BLaER1 (cell line): ENCODE results near the gene NDUFS2.

Source experiments
- H3K27ac ChIP-seq: shearing (Covaris generic); formaldehyde crosslinking; 2 replicates; pipeline ENCODE4 v1.8.1; 2022
- H3K27me3 ChIP-seq: shearing (Covaris generic); formaldehyde crosslinking; 2 replicates; pipeline ENCODE4 v1.8.1; 2022
- H3K36me3 ChIP-seq: shearing (Covaris generic); formaldehyde crosslinking; 2 replicates; pipeline ENCODE4 v1.8.1; 2022
- H3K4me1 ChIP-seq: shearing (Covaris generic); formaldehyde crosslinking; 2 replicates; pipeline ENCODE4 v1.8.1; 2022
- H3K4me2 ChIP-seq: shearing (Covaris generic); formaldehyde crosslinking; 2 replicates; pipeline ENCODE4 v1.8.1; 2022
- H3K4me3 ChIP-seq: shearing (Covaris generic); formaldehyde crosslinking; 2 replicates; pipeline ENCODE4 v1.8.1; 2022
- H3K9ac ChIP-seq: shearing (Covaris generic); formaldehyde crosslinking; 2 replicates; pipeline ENCODE4 v1.8.1; 2022
- H3K9me3 ChIP-seq: shearing (Covaris generic); formaldehyde crosslinking; 2 replicates; pipeline ENCODE4 v1.8.1; 2022
- H4K20me1 ChIP-seq: shearing (Covaris generic); formaldehyde crosslinking; 2 replicates; pipeline ENCODE4 v1.8.1; 2022
- Cebpa-rat ChIP-seq: shearing (Covaris generic); IDR thresholded peaks from 2 replicates; pipeline ENCODE4 v1.8.1; 2022

NDUFS2 gene

DNA sequence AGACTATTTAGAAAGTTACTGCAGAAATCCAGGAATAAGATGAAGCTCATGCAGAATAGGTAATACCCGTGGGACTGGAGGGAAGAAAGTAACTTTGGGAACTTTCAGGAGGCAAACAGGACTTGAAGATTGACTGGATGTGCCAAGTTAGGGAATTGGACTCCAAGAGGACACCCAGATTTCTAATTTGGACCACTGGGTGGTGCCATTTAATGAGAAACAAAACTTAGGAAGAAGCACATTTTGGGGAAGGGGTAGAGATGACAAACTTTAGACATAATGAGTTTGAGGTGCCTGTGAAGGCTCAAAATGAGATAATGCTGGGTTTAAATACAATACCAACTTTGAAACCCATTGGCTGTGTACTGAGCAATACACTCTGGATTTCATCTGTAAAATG, 21.5 kb upstream of the NDUFS2 start:
- H3K4me3 ChIP-seq = no peak overlapping the region
- no peak overlapping the region for H3K27ac ChIP-seq
- H3K9ac ChIP-seq = no peak overlapping the region
- peaks cover 13% of the 10 kb centered on the region; the same call in 1 of the 2 replicates for H4K20me1 ChIP-seq
- peaks cover 87% of the 10 kb centered on the region for H3K4me1 ChIP-seq
- peaks cover 6% of the 10 kb centered on the region for H3K36me3 ChIP-seq
- no peaks in the 10 kb centered on the region for H3K27me3 ChIP-seq
- no peak for TF ChIP-seq Cebpa-rat
- H3K9me3 ChIP-seq = no peaks in the 10 kb centered on the region
- no peak overlapping the region for H3K4me2 ChIP-seq

DNA sequence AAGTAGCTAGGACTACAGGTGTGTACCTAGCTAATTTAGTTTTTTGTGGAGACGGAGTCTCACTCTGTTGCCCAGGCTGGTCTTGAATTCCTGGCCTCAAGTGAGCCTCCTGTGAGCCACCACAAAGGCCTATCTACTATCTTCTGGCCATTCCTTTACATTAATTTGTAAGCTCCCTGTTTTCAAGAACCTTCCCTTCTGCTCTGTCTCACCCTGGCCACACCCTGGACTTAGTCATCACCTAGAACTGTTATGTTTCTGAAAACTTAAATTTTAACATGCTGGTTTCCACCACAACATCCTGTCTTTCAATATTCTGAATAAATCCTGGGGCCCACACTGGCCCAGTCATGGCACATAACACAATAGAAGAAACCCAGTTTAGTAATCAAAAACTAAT, 20.0 kb upstream of the NDUFS2 start:
- no peak for TF ChIP-seq Cebpa-rat
- Histone ChIP-seq H4K20me1 (no peaks in the 10 kb centered on the region), H3K36me3 (no peaks in the 10 kb centered on the region), H3K27ac (peak overlapping the region; percentile 12; the same call in 1 of the 2 replicates), H3K9ac (no peak overlapping the region), H3K4me3 (no peak overlapping the region), H3K9me3 (no peaks in the 10 kb centered on the region), H3K4me1 (peaks cover 91% of the 10 kb centered on the region), H3K4me2 (peak overlapping the region; percentile 23), H3K27me3 (no peaks in the 10 kb centered on the region)

DNA sequence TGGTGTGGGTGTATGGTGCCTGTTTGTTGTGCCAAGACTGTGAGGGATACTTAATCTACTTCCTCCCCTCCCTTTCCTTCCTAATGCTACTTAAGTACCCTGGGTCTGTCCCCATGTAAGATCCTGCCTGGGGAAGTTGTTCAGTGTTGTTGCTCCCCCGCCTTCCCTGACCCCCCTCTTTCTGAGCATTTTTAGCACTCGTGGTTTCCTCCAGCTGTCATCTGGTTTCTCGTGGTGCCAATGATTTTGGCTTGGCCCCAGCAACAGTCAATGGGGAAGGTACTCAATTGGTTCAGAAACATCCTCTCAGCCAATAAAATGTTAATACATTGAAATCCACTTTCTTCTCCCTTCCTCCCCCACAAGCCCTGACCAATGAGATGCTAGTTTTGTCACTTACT, 16.9 kb upstream of the NDUFS2 start:
- Histone ChIP-seq H3K9ac (peak overlapping the region; percentile 59; the same call in 1 of the 2 replicates), H3K4me2 (peak overlapping the region; percentile 83), H3K4me1 (peaks cover 73% of the 10 kb centered on the region), H3K27ac (peak overlapping the region; percentile 92), H3K36me3 (no peaks in the 10 kb centered on the region), H3K4me3 (peak overlapping the region; percentile 45; the same call in 1 of the 2 replicates), H3K9me3 (no peaks in the 10 kb centered on the region), H3K27me3 (no peaks in the 10 kb centered on the region), H4K20me1 (no peaks in the 10 kb centered on the region)
- no peak for TF ChIP-seq Cebpa-rat

DNA sequence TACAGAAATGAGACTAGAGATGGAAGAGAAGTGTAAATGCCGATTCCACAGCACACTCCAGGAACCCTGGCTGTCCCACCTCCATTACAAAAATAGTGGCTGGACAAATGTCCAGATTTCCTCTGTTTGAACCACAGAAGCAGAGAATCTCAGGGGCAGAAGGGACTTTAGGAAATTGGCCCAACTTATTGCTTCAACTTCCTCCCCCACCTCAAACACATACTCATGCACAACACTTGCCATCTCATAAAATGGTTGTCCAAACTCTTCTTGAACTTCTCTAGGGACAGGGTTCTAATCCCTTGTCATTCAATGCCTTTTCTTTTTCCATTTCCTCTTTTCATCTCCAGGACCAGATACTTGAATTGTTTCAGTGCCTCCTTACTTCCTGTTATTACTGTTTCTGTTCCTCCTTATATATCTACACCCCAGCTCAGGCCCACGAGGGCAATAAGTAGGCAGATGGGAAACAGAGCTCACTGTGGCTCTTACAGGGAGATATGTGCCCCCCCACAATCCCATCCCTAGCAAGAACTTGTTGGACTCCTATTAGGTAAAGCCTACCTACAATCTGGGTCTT, 16.3 kb upstream of the NDUFS2 start:
- Histone ChIP-seq H3K27me3 (no peaks in the 10 kb centered on the region), H3K4me2 (peak overlapping the region; percentile 83), H3K4me3 (peak overlapping the region; percentile 45; the same call in 1 of the 2 replicates), H3K9me3 (no peaks in the 10 kb centered on the region), H3K27ac (peak overlapping the region; percentile 92), H3K36me3 (no peaks in the 10 kb centered on the region), H4K20me1 (no peaks in the 10 kb centered on the region), H3K4me1 (peaks cover 70% of the 10 kb centered on the region), H3K9ac (peak overlapping the region; percentile 59)
- TF ChIP-seq Cebpa-rat = no peak

GRCh38 chr1:161187311-161187710, 14.9 kb upstream of the NDUFS2 start:
- H3K4me2 ChIP-seq = peak overlapping the region; percentile 83
- no peaks in the 10 kb centered on the region for H3K27me3 ChIP-seq
- no peaks in the 10 kb centered on the region for H4K20me1 ChIP-seq
- TF ChIP-seq Cebpa-rat = no peak
- peak overlapping the region; percentile 92 for H3K27ac ChIP-seq
- peaks cover 68% of the 10 kb centered on the region for H3K4me1 ChIP-seq
- H3K9ac ChIP-seq = no peak overlapping the region
- no peaks in the 10 kb centered on the region for H3K36me3 ChIP-seq
- H3K9me3 ChIP-seq = no peaks in the 10 kb centered on the region
- H3K4me3 ChIP-seq = no peak overlapping the region

DNA sequence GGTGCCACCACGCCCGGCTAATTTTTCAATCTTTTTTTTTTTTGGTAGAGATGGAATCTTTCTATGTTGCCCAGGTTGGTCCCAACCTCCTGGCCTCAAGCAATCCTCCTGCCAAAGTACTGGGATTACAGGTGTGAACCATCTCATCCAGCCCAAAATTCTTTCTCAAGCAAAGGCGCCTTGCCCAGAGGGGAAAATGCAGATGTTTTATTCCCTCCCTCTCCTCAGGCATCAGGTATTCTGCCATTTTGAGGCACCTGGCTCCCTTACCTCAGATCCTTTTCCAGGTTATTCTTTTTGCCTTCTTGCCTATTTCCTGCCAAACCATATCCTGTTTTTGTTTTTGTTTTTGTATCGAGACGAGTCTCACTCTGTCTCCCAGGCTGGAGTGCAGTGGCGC, 13.8 kb upstream of the NDUFS2 start:
- Histone ChIP-seq H3K27ac (no peak overlapping the region), H3K4me2 (no peak overlapping the region), H3K4me3 (no peak overlapping the region), H3K4me1 (peaks cover 68% of the 10 kb centered on the region), H3K36me3 (no peaks in the 10 kb centered on the region), H3K9me3 (no peaks in the 10 kb centered on the region), H4K20me1 (no peaks in the 10 kb centered on the region), H3K9ac (no peak overlapping the region), H3K27me3 (no peaks in the 10 kb centered on the region)
- no peak for TF ChIP-seq Cebpa-rat

DNA sequence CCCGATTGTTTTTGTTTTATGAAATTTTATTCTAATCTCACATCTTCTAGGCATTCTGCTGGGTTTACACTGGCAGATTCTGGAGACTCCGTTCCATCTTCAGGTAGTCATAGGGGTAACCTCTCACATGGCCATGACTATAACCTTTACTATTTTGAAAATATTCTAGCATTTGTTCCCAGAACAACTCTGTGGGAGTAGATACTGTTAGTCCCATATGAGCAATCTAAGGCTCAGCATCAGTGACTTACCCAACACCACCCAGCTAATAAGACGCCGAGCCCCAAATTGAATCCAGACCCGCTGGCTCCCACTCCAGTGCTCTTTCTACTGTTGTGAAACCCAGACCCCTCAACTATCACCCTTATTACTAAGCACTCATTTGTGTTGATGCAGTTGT, 13.1 kb upstream of the NDUFS2 start:
- Histone ChIP-seq H3K4me1 (peaks cover 68% of the 10 kb centered on the region), H3K27ac (no peak overlapping the region), H3K4me2 (no peak overlapping the region), H3K4me3 (no peak overlapping the region), H3K36me3 (no peaks in the 10 kb centered on the region), H3K27me3 (no peaks in the 10 kb centered on the region), H4K20me1 (no peaks in the 10 kb centered on the region), H3K9ac (no peak overlapping the region), H3K9me3 (no peaks in the 10 kb centered on the region)
- TF ChIP-seq Cebpa-rat = no peak

GRCh38 chr1:161190962-161191521, 11.1 kb upstream of the NDUFS2 start:
- H3K4me1 ChIP-seq = peaks cover 72% of the 10 kb centered on the region
- no peaks in the 10 kb centered on the region for H3K36me3 ChIP-seq
- H3K9ac ChIP-seq = peak overlapping the region; percentile 48; the same call in 1 of the 2 replicates
- H3K4me2 ChIP-seq = no peak overlapping the region
- peak overlapping the region; percentile 40; the same call in 1 of the 2 replicates for H3K27ac ChIP-seq
- no peak for TF ChIP-seq Cebpa-rat
- no peak overlapping the region for H3K4me3 ChIP-seq
- no peaks in the 10 kb centered on the region for H3K9me3 ChIP-seq
- no peaks in the 10 kb centered on the region for H4K20me1 ChIP-seq
- H3K27me3 ChIP-seq = no peaks in the 10 kb centered on the region

GRCh38 chr1:161191971-161192370, 10.2 kb upstream of the NDUFS2 start:
- Histone ChIP-seq H3K27ac (0 out of 2 replicates have a peak overlapping the region, but pooled peaks have one; percentile 40), H3K9ac (0 out of 2 replicates have a peak overlapping the region, but pooled peaks have one; percentile 48), H3K27me3 (no peaks in the 10 kb centered on the region), H3K9me3 (no peaks in the 10 kb centered on the region), H3K4me2 (no peak overlapping the region), H3K36me3 (no peaks in the 10 kb centered on the region), H4K20me1 (no peaks in the 10 kb centered on the region), H3K4me3 (no peak overlapping the region), H3K4me1 (peaks cover 71% of the 10 kb centered on the region)
- TF ChIP-seq Cebpa-rat = no peak
